PFSK-1 (cell line): Measurements from ENCODE around the gene CIITA.

ENCODE experiments used
- FOXP2 ChIP-seq: optimal IDR thresholded peaks from 2 replicates; pipeline ENCODE3; 2011; ENCODE audit warnings: borderline replicate concordance, control low read depth, inconsistent platforms; ENCODE audit not compliant: insufficient read depth; ENCODE audit errors: extremely low read length, extremely low read depth
- POLR2AphosphoS5 ChIP-seq: IDR thresholded peaks from 2 replicates; pipeline ENCODE4 v1.6.1; 2012; ENCODE audit warnings: low read depth, mild to moderate bottlenecking, control low read depth, low read length, moderate library complexity
- REST ChIP-seq, 2 experiments: IDR thresholded peaks; 2 replicates each; pipeline versions ENCODE4 v1.6.1 to v1.8.0; 2011 to 2012; ENCODE audit warnings: low read depth in 2 of 2, low read length in 2 of 2, control low read depth in 1 of 2, inconsistent platforms in 1 of 2, mild to moderate bottlenecking in 1 of 2, moderate library complexity in 1 of 2; ENCODE audit not compliant: insufficient read depth in 1 of 2
- SIN3A ChIP-seq: IDR thresholded peaks from 2 replicates; pipeline ENCODE4 v1.6.1; 2012; ENCODE audit warnings: mild to moderate bottlenecking, low read length, moderate library complexity, borderline replicate concordance; ENCODE audit not compliant: insufficient read depth
- TAF1 ChIP-seq: IDR thresholded peaks from 2 replicates; pipeline ENCODE4 v1.6.1; 2012; ENCODE audit warnings: low read length, control low read depth, borderline replicate concordance; ENCODE audit not compliant: insufficient read depth

The CIITA gene

GRCh38 chr16:10836174-10836853 lies 40.7 kb upstream of the CIITA start:
- TF ChIP-seq TAF1 (no peak), REST (IDR thresholded peaks at IDR 0.05; ENCODE audit: insufficient read depth in 1 of 2, low read depth in 2 of 2, low read length in 2 of 2) (no peak), POLR2AphosphoS5 (no peak), FOXP2 (no peak), SIN3A (no peak)

- TF ChIP-seq POLR2AphosphoS5 (no peak), FOXP2 (no peak), TAF1 (no peak), SIN3A (no peak), REST (IDR thresholded peaks at IDR 0.05; ENCODE audit: insufficient read depth in 1 of 2, low read depth in 2 of 2, low read length in 2 of 2) (no peak)
These were observed 38.3 kb upstream of the CIITA start for GRCh38 chr16:10838621-10839278.

- TF ChIP-seq SIN3A: no peak
- no peak for TF ChIP-seq REST (IDR thresholded peaks at IDR 0.05; ENCODE audit: insufficient read depth in 1 of 2, low read depth in 2 of 2, low read length in 2 of 2)
- no peak for TF ChIP-seq TAF1
- no peak for TF ChIP-seq FOXP2
- no peak for TF ChIP-seq POLR2AphosphoS5
These were observed 37.7 kb upstream of the CIITA start for GRCh38 chr16:10839279-10839666.

GRCh38 chr16:10840703-10841102 lies 36.3 kb upstream of the CIITA start:
- TF ChIP-seq SIN3A: no peak
- TF ChIP-seq REST (IDR thresholded peaks at IDR 0.05; ENCODE audit: insufficient read depth in 1 of 2, low read depth in 2 of 2, low read length in 2 of 2): no peak
- TF ChIP-seq FOXP2: no peak
- no peak for TF ChIP-seq TAF1
- TF ChIP-seq POLR2AphosphoS5: no peak
